Muscle layer of colon (tissue), 2 donors: Measurements from ENCODE around the gene LSAMP.

ENCODE experiments used
- H3K27ac ChIP-seq: one replicate; pipeline ENCODE4 v1.7.0; 2013; ENCODE audit warnings: low read depth, mild to moderate bottlenecking, low read length, moderate library complexity
- H3K27me3 ChIP-seq, 2 donors: one replicate each; pipeline ENCODE4 v1.7.0; 2013; ENCODE audit warnings: low read length in 2 of 2, mild to moderate bottlenecking in 2 of 2; ENCODE audit not compliant: insufficient read depth in 2 of 2, control insufficient read depth in 1 of 2
- H3K36me3 ChIP-seq: one replicate; pipeline ENCODE4 v1.7.0; 2013; ENCODE audit warnings: mild to moderate bottlenecking, low read length; ENCODE audit not compliant: insufficient read depth
- H3K4me1 ChIP-seq: one replicate; pipeline ENCODE4 v1.7.0; 2013; ENCODE audit warnings: mild to moderate bottlenecking, low read length; ENCODE audit not compliant: insufficient read depth
- H3K4me3 ChIP-seq, 2 donors: one replicate each; pipeline ENCODE4 v1.7.0; 2013; ENCODE audit warnings: low read length in 2 of 2, low read depth in 1 of 2, mild to moderate bottlenecking in 1 of 2, moderate library complexity in 1 of 2
- H3K9ac ChIP-seq: one replicate; pipeline ENCODE4 v1.7.0; 2013; ENCODE audit warnings: low read length
- H3K9me3 ChIP-seq: one replicate; pipeline ENCODE4 v1.7.0; 2013; ENCODE audit warnings: mild to moderate bottlenecking, low read length
- donor health status: abdominal sarcoma.
- donor health status: Adenocarcinoma of cecum.

Gene LSAMP

DNA sequence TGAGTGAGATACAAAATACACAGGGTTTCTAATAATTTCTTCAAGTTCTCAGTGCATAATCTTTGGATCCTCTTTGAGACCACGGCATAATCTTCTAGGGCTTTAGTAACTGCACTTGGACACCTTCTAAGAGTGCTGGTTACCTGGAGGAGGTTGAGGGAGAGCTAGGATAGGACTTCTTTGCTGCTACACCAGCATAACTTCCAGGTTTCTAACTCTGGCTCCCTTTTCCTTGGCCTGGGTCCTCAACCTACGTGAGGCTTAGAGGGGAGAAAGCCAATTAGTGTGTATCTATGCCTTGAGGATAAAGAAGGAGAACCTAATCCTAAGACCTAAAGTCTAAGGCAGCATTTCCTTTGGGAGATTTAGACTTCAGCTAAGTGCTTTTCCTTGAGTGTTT lies 184.8 kb downstream of the LSAMP start:
- H3K4me3 ChIP-seq = no peak overlapping the region
- peaks cover 43% of the 10 kb centered on the region for H3K4me1 ChIP-seq
- no peaks in the 10 kb centered on the region for H3K36me3 ChIP-seq
- H3K9ac ChIP-seq = no peak overlapping the region
- no peaks in the 10 kb centered on the region for H3K27me3 ChIP-seq
- no peak overlapping the region for H3K27ac ChIP-seq
- no peaks in the 10 kb centered on the region for H3K9me3 ChIP-seq

DNA sequence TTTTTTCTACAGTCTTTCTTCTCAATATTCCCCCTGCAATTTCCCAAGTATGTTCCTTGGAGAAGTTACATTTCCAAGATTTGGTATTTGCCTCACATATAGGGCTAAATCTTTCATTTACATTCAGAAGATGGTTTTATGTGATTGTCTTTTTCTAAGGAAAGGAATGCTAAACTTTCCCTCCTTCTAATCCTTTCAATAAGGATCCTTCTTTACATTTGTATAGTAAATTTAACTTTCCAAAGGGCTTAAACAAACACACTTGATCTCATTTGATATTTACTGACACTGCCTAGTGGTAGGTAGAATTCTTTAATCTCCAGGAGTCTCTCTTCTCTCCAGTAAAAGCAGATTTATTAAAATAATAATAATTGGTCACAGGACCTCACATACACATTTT lies 185.3 kb downstream of the LSAMP start:
- no peak overlapping the region for H3K27ac ChIP-seq
- H3K36me3 ChIP-seq = no peaks in the 10 kb centered on the region
- H3K9me3 ChIP-seq = no peaks in the 10 kb centered on the region
- H3K27me3 ChIP-seq = no peaks in the 10 kb centered on the region
- peaks cover 47% of the 10 kb centered on the region for H3K4me1 ChIP-seq
- H3K9ac ChIP-seq = no peak overlapping the region
- H3K4me3 ChIP-seq = no peak overlapping the region

DNA sequence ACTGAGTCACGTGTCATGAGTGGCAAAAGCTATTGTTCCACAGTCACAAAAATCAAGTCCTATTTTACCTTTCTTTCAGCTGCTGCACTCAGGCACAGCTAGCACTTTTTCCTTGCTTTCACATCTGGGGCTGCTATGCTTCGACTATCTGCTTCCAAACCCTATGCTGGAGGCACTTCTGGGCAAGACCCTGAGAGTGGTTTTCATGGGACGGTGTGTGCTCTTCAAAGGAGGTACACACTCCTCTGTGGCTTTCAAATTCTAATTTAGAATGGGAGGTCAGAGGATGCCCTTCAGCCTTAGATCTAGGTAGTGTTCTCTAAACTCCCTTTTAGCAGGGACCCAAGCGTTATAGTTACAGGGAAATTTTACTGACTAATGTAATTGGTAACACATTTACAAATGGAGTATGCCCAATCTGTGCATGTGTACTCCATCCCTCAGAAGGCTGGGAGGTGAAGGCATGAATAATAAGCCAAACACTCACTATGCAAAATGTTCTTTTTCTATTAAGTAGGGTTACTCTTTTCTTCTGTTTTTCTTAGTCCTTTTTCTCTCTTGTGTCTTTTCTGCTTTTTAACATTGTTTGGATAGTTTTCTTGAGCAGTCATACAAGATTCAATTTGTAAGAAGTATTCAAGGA lies 188.3 kb downstream of the LSAMP start:
- Histone ChIP-seq H3K27ac (no peak overlapping the region), H3K36me3 (no peaks in the 10 kb centered on the region), H3K27me3 (no peaks in the 10 kb centered on the region), H3K9ac (no peak overlapping the region), H3K9me3 (no peaks in the 10 kb centered on the region), H3K4me1 (peaks cover 66% of the 10 kb centered on the region), H3K4me3 (no peak overlapping the region)

DNA sequence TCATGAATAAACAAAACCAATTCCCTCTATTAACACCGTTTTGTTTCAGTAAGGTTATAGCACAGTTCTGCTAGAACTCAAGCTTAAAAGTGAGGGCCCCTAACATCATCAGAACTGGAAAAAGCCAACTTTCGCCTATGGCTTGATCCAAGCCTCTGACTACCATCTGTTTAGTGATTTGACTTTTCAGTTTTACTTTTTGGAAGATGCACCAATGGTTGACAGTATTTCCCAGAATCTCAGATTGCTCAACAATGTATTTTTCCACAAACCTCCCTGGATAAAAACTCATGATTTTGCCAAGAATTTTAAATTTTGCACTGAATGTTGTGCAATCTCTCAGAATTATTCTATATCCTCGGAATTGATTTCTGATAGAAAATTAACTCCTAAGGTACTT lies 190.7 kb downstream of the LSAMP start:
- H3K4me3 ChIP-seq = no peak overlapping the region
- no peaks in the 10 kb centered on the region for H3K9me3 ChIP-seq
- no peaks in the 10 kb centered on the region for H3K27me3 ChIP-seq
- no peaks in the 10 kb centered on the region for H3K36me3 ChIP-seq
- peaks cover 72% of the 10 kb centered on the region for H3K4me1 ChIP-seq
- H3K27ac ChIP-seq = no peak overlapping the region
- H3K9ac ChIP-seq = no peak overlapping the region

DNA sequence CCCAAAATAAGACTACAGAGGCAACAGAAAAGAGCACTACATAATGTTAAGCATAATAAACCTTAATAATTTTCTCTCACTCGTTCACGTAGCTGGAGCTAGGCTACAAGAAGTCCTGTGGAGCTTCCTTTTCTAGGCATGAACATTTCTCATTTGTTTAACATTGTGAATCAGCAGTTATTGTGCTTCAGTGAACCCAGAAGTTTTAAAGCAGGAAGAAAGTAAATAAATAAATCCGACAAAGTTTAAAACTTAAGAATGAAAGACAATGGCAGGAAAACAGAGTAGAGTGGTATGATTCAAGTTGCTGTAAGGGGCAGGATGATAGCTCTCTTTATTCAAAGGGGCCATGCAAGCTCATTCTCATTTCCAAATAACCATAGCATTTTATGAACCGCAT lies 191.8 kb downstream of the LSAMP start:
- H3K36me3 ChIP-seq = no peaks in the 10 kb centered on the region
- peaks cover 65% of the 10 kb centered on the region for H3K4me1 ChIP-seq
- no peak overlapping the region for H3K4me3 ChIP-seq
- no peaks in the 10 kb centered on the region for H3K9me3 ChIP-seq
- H3K27me3 ChIP-seq = no peaks in the 10 kb centered on the region
- no peak overlapping the region for H3K27ac ChIP-seq
- no peak overlapping the region for H3K9ac ChIP-seq

DNA sequence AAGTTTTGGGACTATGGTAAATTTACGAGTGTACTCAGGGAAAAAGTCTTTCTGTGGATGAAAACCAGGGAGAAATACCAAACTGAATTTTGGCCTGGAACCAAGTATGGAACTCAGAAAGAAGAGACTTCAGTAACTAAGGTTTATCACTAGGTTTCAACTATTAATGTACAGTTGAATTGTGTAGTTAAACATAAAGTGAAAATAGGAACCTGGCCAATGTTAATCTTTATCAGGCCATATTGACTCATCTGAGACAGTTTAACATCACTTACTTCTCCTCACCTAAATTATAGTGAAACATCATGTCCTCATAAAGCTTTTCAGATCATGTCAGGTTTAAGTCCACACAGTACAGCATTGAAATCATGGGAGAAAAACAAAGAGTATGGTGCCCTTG lies 197.7 kb downstream of the LSAMP start:
- no peaks in the 10 kb centered on the region for H3K9me3 ChIP-seq
- H3K4me3 ChIP-seq = no peak overlapping the region
- H3K36me3 ChIP-seq = no peaks in the 10 kb centered on the region

DNA sequence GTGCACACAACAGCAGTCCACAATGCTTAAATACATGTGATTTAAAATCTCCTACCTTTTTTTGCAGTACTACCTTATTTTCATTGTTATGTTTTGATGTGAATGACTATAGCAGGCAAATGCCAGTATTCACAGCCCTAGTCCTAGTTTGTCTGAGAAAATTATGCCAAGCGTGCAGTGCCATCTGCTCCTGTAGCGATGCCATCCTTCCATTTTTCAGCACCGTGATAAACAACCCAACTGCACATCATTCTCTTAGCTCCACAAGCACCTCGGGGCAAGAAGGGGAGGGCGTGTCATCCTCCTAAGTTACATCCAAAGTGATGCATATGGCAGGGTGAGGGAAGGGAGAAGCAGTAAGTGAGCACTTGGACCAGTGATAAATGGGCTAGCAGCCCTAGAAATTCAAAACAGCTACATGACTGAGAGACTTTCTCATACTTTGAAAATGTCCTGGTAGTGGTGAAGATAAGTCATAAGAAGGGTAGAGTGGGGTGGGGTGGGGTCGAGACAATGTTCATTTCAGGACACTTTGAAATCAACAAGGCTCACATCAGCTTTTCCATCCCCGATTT lies 198.8 kb downstream of the LSAMP start:
- Histone ChIP-seq H3K27me3 (no peaks in the 10 kb centered on the region), H3K9ac (no peak overlapping the region), H3K4me1 (peaks cover 34% of the 10 kb centered on the region), H3K9me3 (no peaks in the 10 kb centered on the region), H3K36me3 (no peaks in the 10 kb centered on the region), H3K4me3 (no peak overlapping the region), H3K27ac (no peak overlapping the region)

More for the DNA sequence above, 197.7 kb downstream of the LSAMP start:
- Histone ChIP-seq H3K27me3 (no peaks in the 10 kb centered on the region), H3K9ac (no peak overlapping the region), H3K27ac (no peak overlapping the region), H3K4me1 (peaks cover 42% of the 10 kb centered on the region)

DNA sequence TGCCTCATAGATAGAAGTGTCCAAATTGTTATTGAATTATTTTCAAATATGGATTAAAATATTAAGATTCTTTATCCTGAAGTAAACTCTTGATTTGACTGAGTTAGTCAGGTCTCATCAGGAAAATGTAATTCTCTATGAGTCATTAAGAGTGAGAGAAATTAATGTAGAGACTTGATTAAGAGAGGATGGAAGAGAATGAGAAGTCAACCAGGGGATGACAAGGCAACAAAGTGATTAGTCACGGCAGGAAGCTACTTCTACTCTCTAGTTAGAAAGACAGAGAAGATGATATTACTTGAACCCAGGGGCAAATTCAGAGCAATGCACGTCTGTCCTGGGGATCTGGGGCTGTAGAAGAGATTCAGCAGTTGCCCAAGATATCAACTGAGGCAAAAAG lies 202.5 kb downstream of the LSAMP start:
- no peak overlapping the region for H3K9ac ChIP-seq
- no peaks in the 10 kb centered on the region for H3K9me3 ChIP-seq
- H3K27me3 ChIP-seq = no peaks in the 10 kb centered on the region
- no peak overlapping the region for H3K4me3 ChIP-seq
- H3K36me3 ChIP-seq = no peaks in the 10 kb centered on the region
- no peak overlapping the region for H3K27ac ChIP-seq
- H3K4me1 ChIP-seq = peaks cover 32% of the 10 kb centered on the region

DNA sequence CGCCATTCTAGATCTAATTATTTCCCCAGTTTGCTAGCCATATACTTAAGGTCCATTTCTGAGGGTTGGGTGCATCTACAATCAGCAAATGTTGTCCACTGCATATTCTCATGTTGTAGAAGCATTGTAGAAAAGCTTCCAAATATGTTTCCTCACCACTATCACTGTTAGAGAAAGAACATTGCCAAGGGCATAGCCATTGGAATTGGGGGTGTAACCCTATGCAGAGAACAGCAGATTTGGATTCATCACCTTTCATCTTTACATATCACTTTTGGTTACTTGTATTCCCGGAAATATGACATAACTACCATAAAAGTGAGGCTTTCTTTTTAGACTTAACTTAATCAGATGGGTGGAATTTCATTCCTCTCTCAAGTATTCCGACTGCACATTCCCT lies 203.6 kb downstream of the LSAMP start:
- Histone ChIP-seq H3K36me3 (no peaks in the 10 kb centered on the region), H3K27me3 (no peaks in the 10 kb centered on the region), H3K4me1 (peaks cover 24% of the 10 kb centered on the region), H3K9me3 (no peaks in the 10 kb centered on the region), H3K27ac (no peak overlapping the region), H3K4me3 (no peak overlapping the region), H3K9ac (no peak overlapping the region)

DNA sequence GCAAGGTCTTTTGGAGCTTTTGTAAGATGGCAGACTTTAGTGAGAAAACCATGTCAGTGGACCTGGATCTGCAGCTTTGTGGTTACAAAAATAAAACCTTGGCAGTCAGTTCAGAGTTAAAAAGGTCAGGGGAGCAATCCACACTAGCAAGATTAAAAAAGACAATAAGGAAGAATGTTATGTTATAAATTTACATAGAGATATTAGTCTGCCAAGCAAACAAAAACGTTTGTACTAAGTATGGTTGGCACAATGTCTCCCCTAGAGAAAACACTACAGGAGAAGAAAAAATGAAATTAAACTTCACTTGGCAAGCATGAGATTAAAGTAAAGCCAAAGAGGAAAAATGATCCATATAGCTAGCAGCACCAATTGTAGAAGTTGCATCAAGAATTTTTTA lies 205.0 kb downstream of the LSAMP start:
- peaks cover 19% of the 10 kb centered on the region for H3K4me1 ChIP-seq
- H3K36me3 ChIP-seq = no peaks in the 10 kb centered on the region
- no peaks in the 10 kb centered on the region for H3K9me3 ChIP-seq
- no peak overlapping the region for H3K4me3 ChIP-seq
- no peaks in the 10 kb centered on the region for H3K27me3 ChIP-seq
- no peak overlapping the region for H3K9ac ChIP-seq
- no peak overlapping the region for H3K27ac ChIP-seq

DNA sequence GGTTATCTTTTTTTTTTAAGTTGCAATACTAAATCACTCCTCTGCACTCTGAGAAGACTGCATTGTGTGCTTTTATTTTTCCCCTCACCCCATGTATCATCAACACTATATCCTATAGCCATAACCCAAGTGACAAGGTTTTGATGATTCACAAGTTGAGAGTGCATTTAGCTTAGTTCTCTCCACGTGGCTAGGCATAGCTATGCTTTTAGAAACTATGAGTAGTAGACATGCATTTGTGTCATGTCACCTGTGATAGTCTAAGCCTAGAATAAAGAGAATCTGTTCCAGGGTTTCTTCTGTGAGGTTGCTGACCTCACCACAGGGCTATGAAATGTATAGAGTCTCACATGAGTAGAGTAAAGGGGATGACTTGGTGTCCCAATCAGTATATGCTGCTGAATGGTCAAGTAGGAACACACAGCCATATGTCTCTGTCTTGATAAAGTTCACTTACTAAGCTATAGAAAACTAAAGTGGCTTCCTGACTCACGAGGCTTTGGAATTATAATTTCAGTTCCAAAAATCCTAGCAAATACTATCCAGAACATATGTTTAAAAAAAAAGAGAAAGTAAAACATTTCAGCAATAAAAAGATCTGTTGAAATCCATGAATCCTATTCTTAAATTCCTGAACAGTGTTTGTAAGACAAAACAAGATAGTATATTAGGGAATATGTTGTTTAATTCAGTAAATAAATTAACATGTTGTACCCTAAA lies 206.3 kb downstream of the LSAMP start:
- H3K9me3 ChIP-seq = no peaks in the 10 kb centered on the region
- H3K9ac ChIP-seq = no peak overlapping the region

More for the DNA sequence above, 206.3 kb downstream of the LSAMP start:
- H3K27me3 ChIP-seq = no peaks in the 10 kb centered on the region
- no peaks in the 10 kb centered on the region for H3K36me3 ChIP-seq
- H3K27ac ChIP-seq = no peak overlapping the region
- no peak overlapping the region for H3K4me3 ChIP-seq
- peaks cover 21% of the 10 kb centered on the region for H3K4me1 ChIP-seq
